Activated naive CD8-positive, alpha-beta T cell (primary cell): ENCODE measurements around the gene BSN.
A peak's percentile ranks its signal among the peaks of the same experiment; 100 is the strongest.

ENCODE experiments used
- H3K27ac Mint-ChIP-seq: one replicate; pipeline ENCODE4 v1.8.0; 2021; ENCODE audit warnings: mixed read lengths
- H3K27me3 Mint-ChIP-seq: one replicate; pipeline ENCODE4 v1.8.0; 2021; ENCODE audit warnings: mixed read lengths
- H3K36me3 Mint-ChIP-seq: one replicate; pipeline ENCODE4 v1.8.0; 2021; ENCODE audit warnings: mixed read lengths
- H3K4me1 Mint-ChIP-seq: one replicate; pipeline ENCODE4 v1.8.0; 2021; ENCODE audit warnings: low read depth, mixed read lengths
- H3K4me3 Mint-ChIP-seq: one replicate; pipeline ENCODE4 v1.8.0; 2021; ENCODE audit warnings: mild to moderate bottlenecking, mixed read lengths
- H3K9me3 Mint-ChIP-seq: one replicate; pipeline ENCODE4 v1.8.0; 2021; ENCODE audit warnings: low read depth, mixed read lengths

Gene BSN

DNA sequence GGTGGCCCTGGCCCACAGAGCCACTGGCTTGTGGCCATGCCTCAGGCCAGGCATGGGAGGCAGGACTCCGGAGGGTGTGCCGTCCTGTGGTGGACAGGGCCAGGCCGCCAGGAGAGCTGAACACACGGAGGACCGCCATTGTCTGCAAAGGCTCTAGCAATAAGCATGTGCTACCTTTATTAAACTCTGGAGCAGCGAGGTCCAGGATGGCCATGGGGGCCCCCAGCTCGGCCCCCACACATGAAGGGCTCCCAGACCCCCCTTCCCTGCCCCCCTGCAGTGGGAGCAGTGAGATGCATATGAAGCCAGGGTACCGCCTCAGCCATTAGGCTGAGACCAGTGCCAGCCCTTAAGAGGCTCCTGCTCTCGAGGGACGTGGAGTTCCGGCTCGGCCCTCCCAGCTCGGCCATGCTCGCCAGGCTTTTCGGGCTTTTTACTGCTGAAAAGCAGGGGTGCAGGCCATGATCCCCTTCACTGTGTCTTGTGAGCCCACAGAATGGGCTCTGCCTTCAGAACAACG, 162.5 kb downstream of the BSN start:
- no peak overlapping the region for H3K27ac Mint-ChIP-seq
- no peak overlapping the region for H3K4me3 Mint-ChIP-seq
- H3K27me3 Mint-ChIP-seq: no peaks in the 10 kb centered on the region
- no peaks in the 10 kb centered on the region for H3K36me3 Mint-ChIP-seq
- H3K4me1 Mint-ChIP-seq: peaks cover 18% of the 10 kb centered on the region
- no peaks in the 10 kb centered on the region for H3K9me3 Mint-ChIP-seq

GRCh38 chr3:49717211-49717958, 163.1 kb downstream of the BSN start:
- no peaks in the 10 kb centered on the region for H3K36me3 Mint-ChIP-seq
- H3K9me3 Mint-ChIP-seq: no peaks in the 10 kb centered on the region
- H3K4me3 Mint-ChIP-seq: no peak overlapping the region
- peaks cover 19% of the 10 kb centered on the region for H3K4me1 Mint-ChIP-seq
- no peaks in the 10 kb centered on the region for H3K27me3 Mint-ChIP-seq
- H3K27ac Mint-ChIP-seq: no peak overlapping the region

GRCh38 chr3:49717959-49718857, 163.9 kb downstream of the BSN start:
- Mint-ChIP-seq H3K27me3 (no peaks in the 10 kb centered on the region), H3K27ac (peak overlapping the region; percentile 58), H3K4me3 (peak overlapping the region; percentile 85), H3K9me3 (no peaks in the 10 kb centered on the region), H3K36me3 (no peaks in the 10 kb centered on the region), H3K4me1 (peaks cover 20% of the 10 kb centered on the region)

DNA sequence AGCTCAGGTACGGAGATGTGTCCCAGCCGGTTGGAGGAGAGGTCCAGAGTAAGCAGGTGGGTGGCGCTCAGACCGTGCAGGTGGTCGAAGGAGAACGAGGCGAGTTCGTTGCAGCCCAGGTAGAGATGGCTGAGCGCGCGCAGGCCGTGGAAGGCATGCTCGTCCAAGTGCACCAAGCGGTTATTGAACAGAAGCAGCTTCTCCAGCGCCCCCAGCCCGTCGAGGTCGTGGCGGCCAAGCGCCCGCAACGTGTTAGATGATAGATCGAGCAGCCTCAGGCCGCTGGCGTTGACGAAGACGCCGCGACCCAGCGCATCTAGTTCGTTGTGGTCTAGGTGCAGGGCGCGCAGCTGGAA, 164.6 kb downstream of the BSN start:
- H3K36me3 Mint-ChIP-seq: no peaks in the 10 kb centered on the region
- H3K4me3 Mint-ChIP-seq: peak overlapping the region; percentile 85
- peak overlapping the region; percentile 58 for H3K27ac Mint-ChIP-seq

DNA sequence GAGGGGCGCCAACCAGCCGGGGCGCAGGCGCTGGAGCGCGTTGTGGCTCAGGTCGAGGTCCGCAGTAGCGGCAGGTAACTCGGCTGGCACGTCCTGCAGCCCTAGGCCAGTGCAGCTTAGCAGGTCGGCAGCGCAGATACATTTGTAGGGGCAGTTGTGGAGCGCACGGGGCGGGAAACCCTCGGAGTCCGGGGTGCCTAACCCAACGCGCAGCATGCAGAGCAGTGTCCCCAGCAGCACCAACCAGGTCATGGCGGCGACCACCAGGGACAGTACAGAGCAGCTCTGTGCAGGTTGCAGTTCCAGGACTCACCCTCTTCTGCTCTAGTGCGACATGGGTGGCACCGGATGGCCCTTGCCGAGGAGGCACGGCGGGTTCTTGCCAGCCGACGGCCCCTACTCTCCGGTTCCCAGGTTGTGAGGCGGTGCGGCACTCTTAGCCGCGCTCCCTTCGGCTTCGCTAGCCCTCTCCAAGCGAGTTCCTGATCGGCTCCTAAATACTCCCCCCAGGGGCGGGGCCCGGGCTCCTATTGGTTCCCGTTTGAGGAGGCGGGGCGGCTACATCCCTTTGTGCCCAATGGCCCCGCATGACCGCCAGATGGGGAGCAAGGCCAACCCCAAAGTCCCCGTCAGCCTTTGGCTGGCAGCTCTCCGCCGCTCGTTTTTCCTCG, 165.1 kb downstream of the BSN start, which contains the start of gene AMIGO3:
AMIGO3 (minus strand) TSS at position 471 of the 671 bp plus-strand sequence; CDS start at position 252, 219 bp downstream.
- Mint-ChIP-seq H3K36me3 (no peaks in the 10 kb centered on the region), H3K4me1 (peaks cover 22% of the 10 kb centered on the region)

More for the DNA sequence above, 164.6 kb downstream of the BSN start:
- Mint-ChIP-seq H3K9me3 (no peaks in the 10 kb centered on the region), H3K27me3 (no peaks in the 10 kb centered on the region), H3K4me1 (peaks cover 20% of the 10 kb centered on the region)

More for the DNA sequence above, 165.1 kb downstream of the BSN start, which contains the start of gene AMIGO3:
- Mint-ChIP-seq H3K27me3 (no peaks in the 10 kb centered on the region), H3K27ac (peak within 1 kb of the TSS; percentile 58), H3K9me3 (no peaks in the 10 kb centered on the region), H3K4me3 (peak within 1 kb of the TSS; percentile 85)
